Lower lobe of right lung (tissue), 2 donors: ENCODE data around the gene SERPINA4. TPM values are rescaled to one million over a fixed set of nuclear protein-coding genes. Genes with fewer than 3 reads are reported as not detected.

ENCODE experiments used
- ATAC-seq, 2 donors: fragments of 200-7000 bp; cut with Tn5 transposase; one replicate each; pipeline ENCODE4 v1.9.1; 2020 to 2022; ENCODE audit warnings: mild to moderate bottlenecking in 2 of 2, moderate library complexity in 2 of 2
- DNase-seq: peaks from one replicate; pipeline ENCODE4 v3.0.0-alpha.2; 2020
- H3K27ac ChIP-seq: fragments of 200-600 bp; one replicate; pipeline ENCODE4 v1.8.0; 2022
- H3K27me3 ChIP-seq: fragments of 200-600 bp; one replicate; pipeline ENCODE4 v1.8.0; 2022; ENCODE audit warnings: low read depth
- H3K36me3 ChIP-seq: fragments of 200-600 bp; one replicate; pipeline ENCODE4 v1.8.0; 2022; ENCODE audit warnings: mild to moderate bottlenecking
- H3K4me1 ChIP-seq: fragments of 200-600 bp; one replicate; pipeline ENCODE4 v1.8.0; 2022
- H3K4me3 ChIP-seq: fragments of 200-600 bp; one replicate; pipeline ENCODE4 v1.8.0; 2022; ENCODE audit warnings: mild to moderate bottlenecking
- H3K9me3 ChIP-seq: fragments of 200-600 bp; one replicate; pipeline ENCODE4 v1.8.0; 2022
- CTCF ChIP-seq: fragments of 200-600 bp; IDR thresholded peaks from one replicate; pipeline ENCODE4 v1.8.0; 2022; ENCODE audit warnings: antibody characterized with exemption, mild to moderate bottlenecking
- intact Hi-C: fragments of 100-400 bp; cut with DNase I; formaldehyde crosslinking; loops from one replicate; pipeline ENCODE4 v1.11.0; 2022
- total RNA-seq: library from RNA; stranded (reverse); fragmentation: NEBNext Ultra II Directional; extraction: Animal tissue kit (Norgen Biotek cat#: 25700); gene quantifications from one replicate; pipeline ENCODE4 v1.2.1, GENCODE V29; 2021
- donor health status: DM: no; HTN: yes; CAD: no; lungs with severe emphysema.

The SERPINA4 gene
- total RNA-seq, 1 donor from 2014 or later = not detected

- H3K4me1 ChIP-seq = peaks cover 3% of the 10 kb centered on the region
- TF ChIP-seq CTCF = no peak
- no peaks in the 10 kb centered on the region for H3K27me3 ChIP-seq
- intact Hi-C loops = no loop called here
- ATAC-seq (no peak), DNase-seq (no peak)
- H3K27ac ChIP-seq = no peak overlapping the region
- H3K4me3 ChIP-seq = no peak overlapping the region
- H3K9me3 ChIP-seq = no peaks in the 10 kb centered on the region
- no peaks in the 10 kb centered on the region for H3K36me3 ChIP-seq
These were observed 32.6 kb downstream of the SERPINA4 start for GRCh38 chr14:94593749-94594431.

- Histone ChIP-seq H3K9me3 (no peaks in the 10 kb centered on the region), H3K36me3 (no peaks in the 10 kb centered on the region), H3K27ac (no peak overlapping the region), H3K4me3 (no peak overlapping the region), H3K27me3 (no peaks in the 10 kb centered on the region), H3K4me1 (peaks cover 8% of the 10 kb centered on the region)
- intact Hi-C loops = no loop called here
- ATAC-seq (no peak), DNase-seq (no peak)
- no peak for TF ChIP-seq CTCF
These were observed 33.2 kb downstream of the SERPINA4 start for GRCh38 chr14:94594441-94594840.

GRCh38 chr14:94595912-94596311 is 34.7 kb downstream of the SERPINA4 start:
- Histone ChIP-seq H3K4me3 (no peak overlapping the region), H3K27ac (no peak overlapping the region), H3K36me3 (no peaks in the 10 kb centered on the region), H3K4me1 (peaks cover 14% of the 10 kb centered on the region), H3K9me3 (no peaks in the 10 kb centered on the region), H3K27me3 (no peaks in the 10 kb centered on the region)
- intact Hi-C loops = no loop called here
- DNase-seq (no peak), ATAC-seq (no peak)
- no peak for TF ChIP-seq CTCF

- TF ChIP-seq CTCF = no peak
- ATAC-seq = no peak
- Histone ChIP-seq H3K36me3 (no peaks in the 10 kb centered on the region), H3K4me1 (peaks cover 14% of the 10 kb centered on the region), H3K9me3 (no peaks in the 10 kb centered on the region), H3K27ac (no peak overlapping the region), H3K27me3 (no peaks in the 10 kb centered on the region), H3K4me3 (no peak overlapping the region)
- intact Hi-C loops = no loop called here
- DNase-seq = no peak
These were observed 35.1 kb downstream of the SERPINA4 start for GRCh38 chr14:94596361-94596760.

- Histone ChIP-seq H3K9me3 (no peaks in the 10 kb centered on the region), H3K4me3 (no peak overlapping the region), H3K27me3 (no peaks in the 10 kb centered on the region), H3K4me1 (peaks cover 14% of the 10 kb centered on the region), H3K27ac (no peak overlapping the region), H3K36me3 (no peaks in the 10 kb centered on the region)
- TF ChIP-seq CTCF = no peak
- no peak for ATAC-seq
- DNase-seq = no peak
- intact Hi-C loops = no loop called here
These were observed 36.5 kb downstream of the SERPINA4 start for GRCh38 chr14:94597788-94598187.
